UCSD-AML1 (cell line): Measurements from ENCODE around the gene CHI3L1.

Experiments
- DNase-seq: peaks from one replicate; lab custom pipeline; 2025; ENCODE audit not compliant: unreplicated experiment; lab: John Stamatoyannopoulos, UW

CHI3L1 gene

GRCh38 chr1:203181586-203182386 is 4.7 kb downstream of the CHI3L1 start:
- DNase-seq = no peak

GRCh38 chr1:203180611-203181330 is 5.7 kb downstream of the CHI3L1 start:
- no peak for DNase-seq

GRCh38 chr1:203179667-203180005 is 6.9 kb downstream of the CHI3L1 start:
- no peak for DNase-seq

- DNase-seq = no peak
Measured at GRCh38 chr1:203178821-203179666, 7.5 kb downstream of the CHI3L1 start.

GRCh38 chr1:203178083-203178482 is 8.4 kb downstream of the CHI3L1 start:
- DNase-seq = no peak

- DNase-seq = no peak
Measured at GRCh38 chr1:203177470-203178039, 8.9 kb downstream of the CHI3L1 start.

GRCh38 chr1:203177036-203177405 is 9.5 kb downstream of the CHI3L1 start:
- DNase-seq = no peak

- no peak for DNase-seq
Measured at GRCh38 chr1:203176273-203177035, 10.1 kb downstream of the CHI3L1 start.

- DNase-seq = peak; percentile 30
Measured at GRCh38 chr1:203175827-203176241, 10.7 kb downstream of the CHI3L1 start.

GRCh38 chr1:203175237-203175826 is 11.2 kb downstream of the CHI3L1 start, which contains the start of gene MYBPH:
TSS of gene MYBPH (minus strand) at chr1:203175826. CDS start at chr1:203175755, 71 bp downstream.
- DNase-seq = no peak

- DNase-seq = no peak
Measured at GRCh38 chr1:203174324-203174985, 12.0 kb downstream of the CHI3L1 start.

- no peak for DNase-seq
Measured at GRCh38 chr1:203173566-203173965, 12.9 kb downstream of the CHI3L1 start.

GRCh38 chr1:203173011-203173555 is 13.4 kb downstream of the CHI3L1 start:
- no peak for DNase-seq

- peak; percentile 58 for DNase-seq
Measured at GRCh38 chr1:203172184-203173010, 14.1 kb downstream of the CHI3L1 start.

GRCh38 chr1:203171341-203172183 is 14.9 kb downstream of the CHI3L1 start:
- no peak for DNase-seq

- DNase-seq = no peak
Measured at GRCh38 chr1:203170625-203171330, 15.7 kb downstream of the CHI3L1 start.
